Gastrocnemius medialis (tissue), 4 donors: Measurements from ENCODE around the gene LY6G6C.

Source experiments
- CTCF ChIP-seq, 5 experiments: fragments of 450-650 bp in 3 of 5; fragments of 200-600 bp in 2 of 5; sonication (generic) in 2 of 5; IDR thresholded peaks in 4 of 5; conservative IDR thresholded peaks in 1 of 5; 1 replicate in 4 of 5; 2 replicates in 1 of 5; pipeline ENCODE4 v1.5.1; 2016 to 2019; ENCODE audit warnings: antibody characterized with exemption in 5 of 5, mild to moderate bottlenecking in 3 of 5, moderate library complexity in 3 of 5
- POLR2A ChIP-seq, 2 donors: fragments of 450-650 bp; IDR thresholded peaks; one replicate each; pipeline ENCODE4 v1.6.1; 2017; ENCODE audit warnings: antibody characterized with exemption in 2 of 2, mild to moderate bottlenecking in 2 of 2, moderate library complexity in 2 of 2

GRCh38 chr6:31676904-31677303 is 44.6 kb downstream of the LY6G6C start:
- TF ChIP-seq POLR2A (IDR thresholded peaks at IDR 0.05): no peak
- TF ChIP-seq CTCF (IDR thresholded peaks at IDR 0.05 in 4 of 5, conservative IDR thresholded peaks at IDR 0.05 in 1 of 5): no peak
